A673 (cell line): ENCODE measurements around the gene GBX1. TPM values are rescaled to one million over a fixed set of nuclear protein-coding genes. Genes with fewer than 3 reads are reported as not detected.

Experiments used
- BruUV-seq: library from RNA; stranded (reverse); fragments of 400-500 nt; replicated peaks from 2 replicates; lab custom pipeline; 2021; lab: Mats Ljungman, UMichigan
- CTCF ChIA-PET: fragments of 300-600 bp; sonication (Branson Sonifier 250); formaldehyde crosslinking; loops from one replicate; lab custom pipeline; 2022; ENCODE audit warnings: antibody characterized with exemption; lab: Charles Lee
- POLR2A ChIA-PET: fragments of 300-600 bp; sonication (Branson Sonifier 250); formaldehyde crosslinking; loops from one replicate; lab custom pipeline; 2022; ENCODE audit warnings: antibody characterized with exemption; ENCODE audit not compliant: low non-redundant PET; lab: Charles Lee
- DNase-seq: peaks from one replicate; pipeline ENCODE4 v3.0.0-alpha.2; 2015; ENCODE audit warnings: low spot score
- H3K27ac ChIP-seq: fragments of 200-600 bp; sonication (generic); 2 replicates; pipeline ENCODE4 v1.5.1; 2016; ENCODE audit warnings: mixed run types, low read depth, mild to moderate bottlenecking, mixed read lengths, antibody characterized with exemption, low read length; ENCODE audit not compliant: poor library complexity, severe bottlenecking
- H3K27me3 ChIP-seq: fragments of 200-600 bp; sonication (generic); replicated peaks from 2 replicates; pipeline ENCODE4 v1.6.1; 2017; ENCODE audit warnings: mixed run types, low read depth, mild to moderate bottlenecking, mixed read lengths, antibody characterized with exemption, low read length; ENCODE audit not compliant: insufficient read depth, poor library complexity
- H3K36me3 ChIP-seq: fragments of 200-600 bp; sonication (generic); 2 replicates; pipeline ENCODE4 v1.6.1; 2016; ENCODE audit warnings: mixed run types, mild to moderate bottlenecking, mixed read lengths, antibody characterized with exemption, low read length; ENCODE audit not compliant: insufficient read depth, poor library complexity, severe bottlenecking
- H3K4me1 ChIP-seq: fragments of 200-600 bp; sonication (generic); 2 replicates; pipeline ENCODE4 v1.6.1; 2017; ENCODE audit warnings: mixed run types, mild to moderate bottlenecking, mixed read lengths, antibody characterized with exemption, low read length; ENCODE audit not compliant: insufficient read depth, poor library complexity, severe bottlenecking
- H3K4me3 ChIP-seq: fragments of 200-600 bp; sonication (generic); 2 replicates; pipeline ENCODE4 v1.5.1; 2016; ENCODE audit warnings: low read depth, mixed run types, mild to moderate bottlenecking, mixed read lengths, low read length; ENCODE audit not compliant: poor library complexity, severe bottlenecking
- H3K9me3 ChIP-seq: fragments of 200-600 bp; sonication (generic); 2 replicates; pipeline ENCODE4 v1.6.1; 2016; ENCODE audit warnings: mixed run types, low read depth, mild to moderate bottlenecking, mixed read lengths, antibody characterized with exemption, low read length; ENCODE audit not compliant: poor library complexity, severe bottlenecking
- CTCF ChIP-seq: fragments of 300-800, 200-600 bp; sonication (generic); conservative IDR thresholded peaks from 2 replicates; pipeline ENCODE4 v1.5.1; 2017; ENCODE audit warnings: low read depth, mild to moderate bottlenecking, antibody characterized with exemption, low read length, moderate library complexity, mixed read lengths
- EZH2 ChIP-seq: fragments of 200-600 bp; sonication (generic); IDR thresholded peaks from 2 replicates; pipeline ENCODE4 v1.6.1; 2017; ENCODE audit warnings: borderline replicate concordance, low read depth, mild to moderate bottlenecking, mixed read lengths, antibody characterized with exemption, low read length; ENCODE audit not compliant: poor library complexity, severe bottlenecking
- intact Hi-C: fragments of 100-400 bp; cut with micrococcal nuclease; formaldehyde crosslinking; loops from one replicate; pipeline ENCODE4 v1.10.0; 2022; ENCODE audit not compliant: unreplicated experiment
- total RNA-seq: library from RNA; stranded (reverse); gene quantifications from 2 replicates; pipeline ENCODE4 v1.2.3, GENCODE V29; 2021

GBX1 gene
- total RNA-seq, 1 experiment from 2014 or later: not detected

- intact Hi-C loops: no loop called here
- ChIA-PET CTCF (no interaction called here), POLR2A (no interaction called here)
- Histone ChIP-seq H3K4me3 (no peak overlapping the region), H3K36me3 (peaks cover 21% of the 10 kb centered on the region), H3K4me1 (no peaks in the 10 kb centered on the region), H3K9me3 (no peaks in the 10 kb centered on the region), H3K27me3 (peaks cover 14% of the 10 kb centered on the region), H3K27ac (no peak overlapping the region)
- DNase-seq: no peak
- TF ChIP-seq CTCF: no peak
- TF ChIP-seq EZH2: no peak
- no TSS peak for BruUV-seq
Observed at GRCh38 chr7:151209588-151209987, 42.1 kb upstream of the GBX1 start.

- no TSS peak for BruUV-seq
- CTCF ChIA-PET: interaction anchor here (0.9 kb wide), 1 partner anchor 35 kb away, joined by 3 read pairs; no protein-coding TSS in a partner anchor
- no peaks in the 10 kb centered on the region for H3K4me1 ChIP-seq
Observed at GRCh38 chr7:151208253-151208862, 40.9 kb upstream of the GBX1 start.

GRCh38 chr7:151207804-151208203 lies 40.3 kb upstream of the GBX1 start:
- intact Hi-C loops: no loop called here
- CTCF ChIA-PET: interaction anchor here (0.9 kb wide), 1 partner anchor 36 kb away, joined by 3 read pairs; no protein-coding TSS in a partner anchor
- no peaks in the 10 kb centered on the region for H3K4me1 ChIP-seq
- H3K4me3 ChIP-seq: no peak overlapping the region
- no peak for TF ChIP-seq EZH2
- peaks cover 28% of the 10 kb centered on the region for H3K27me3 ChIP-seq
- no peak overlapping the region for H3K27ac ChIP-seq
- POLR2A ChIA-PET: no interaction called here
- no peaks in the 10 kb centered on the region for H3K9me3 ChIP-seq
- H3K36me3 ChIP-seq: peaks cover 7% of the 10 kb centered on the region
- BruUV-seq: no TSS peak
- DNase-seq: no peak

More at GRCh38 chr7:151208253-151208862, 40.9 kb upstream of the GBX1 start:
- peaks cover 27% of the 10 kb centered on the region for H3K27me3 ChIP-seq
- POLR2A ChIA-PET: no interaction called here
- no peaks in the 10 kb centered on the region for H3K9me3 ChIP-seq
- H3K4me3 ChIP-seq: no peak overlapping the region
- TF ChIP-seq CTCF (no peak), EZH2 (no peak)
- H3K36me3 ChIP-seq: peaks cover 12% of the 10 kb centered on the region
- intact Hi-C loops: no loop called here
- no peak for DNase-seq
- H3K27ac ChIP-seq: no peak overlapping the region
